OCI-LY1 (cell line): Measurements from ENCODE around the gene ZBTB7C.

Experiments
- H2AFZ ChIP-seq: fragments of 200-600 bp; sonication (generic), shearing (Covaris generic); 2 replicates; pipeline ENCODE4 v1.6.0; 2014; ENCODE audit warnings: antibody characterized with exemption, mild to moderate bottlenecking, low read length
- H3F3A ChIP-seq: fragments of 200-600 bp; sonication (generic), shearing (Covaris generic); 2 replicates; pipeline ENCODE4 v1.6.0; 2014; ENCODE audit warnings: mild to moderate bottlenecking, antibody characterized with exemption, low read length, moderate library complexity; ENCODE audit not compliant: insufficient read depth
- H3K27ac ChIP-seq: fragments of 200-600 bp; sonication (generic); 2 replicates; pipeline ENCODE4 v1.5.1; 2014; ENCODE audit warnings: low read length, mixed run types, mild to moderate bottlenecking, low read depth; ENCODE audit not compliant: poor library complexity, severe bottlenecking
- H3K27me3 ChIP-seq: fragments of 200-600 bp; sonication (generic); 2 replicates; pipeline ENCODE4 v1.6.0; 2014; ENCODE audit warnings: antibody characterized with exemption, mild to moderate bottlenecking, low read length, moderate library complexity; ENCODE audit not compliant: insufficient read depth
- H3K36me3 ChIP-seq: fragments of 200-600 bp; sonication (generic); 2 replicates; pipeline ENCODE4 v1.6.1; 2014; ENCODE audit warnings: mild to moderate bottlenecking, antibody characterized with exemption, low read length, moderate library complexity, mixed read lengths; ENCODE audit not compliant: insufficient read depth
- H3K4me1 ChIP-seq: fragments of 200-600 bp; sonication (generic); 2 replicates; pipeline ENCODE4 v1.5.1; 2014; ENCODE audit warnings: mild to moderate bottlenecking, low read length, moderate library complexity; ENCODE audit not compliant: insufficient read depth, severe bottlenecking
- H3K4me2 ChIP-seq: fragments of 200-600 bp; sonication (generic), shearing (Covaris generic); 2 replicates; pipeline ENCODE4 v1.6.1; 2014; ENCODE audit warnings: low read length
- H3K4me3 ChIP-seq: fragments of 200-600 bp; sonication (generic); 2 replicates; pipeline ENCODE4 v1.5.1; 2014; ENCODE audit warnings: low read length, low read depth, mild to moderate bottlenecking, mixed read lengths; ENCODE audit not compliant: poor library complexity, severe bottlenecking
- H3K79me2 ChIP-seq: fragments of 200-600 bp; shearing (Covaris generic); 2 replicates; pipeline ENCODE4 v1.6.1; 2016; ENCODE audit warnings: mixed run types, low read length, mixed read lengths; ENCODE audit not compliant: insufficient read depth
- H3K9ac ChIP-seq: fragments of 200-600 bp; sonication (generic), shearing (Covaris generic); 2 replicates; pipeline ENCODE4 v1.6.1; 2014; ENCODE audit warnings: mild to moderate bottlenecking, low read length, mixed read lengths
- H3K9me2 ChIP-seq: fragments of 200-600 bp; sonication (generic), shearing (Covaris generic); 2 replicates; pipeline ENCODE4 v1.6.1; 2014; ENCODE audit warnings: low read depth, mild to moderate bottlenecking, low read length, mixed read lengths
- H3K9me3 ChIP-seq: fragments of 200-600 bp; shearing (Covaris generic); 2 replicates; pipeline ENCODE4 v1.6.1; 2014; ENCODE audit warnings: low read length, mixed read lengths
- H4K20me1 ChIP-seq: fragments of 200-600 bp; sonication (generic), shearing (Covaris generic); 2 replicates; pipeline ENCODE4 v1.6.0; 2016; ENCODE audit warnings: mild to moderate bottlenecking, low read length; ENCODE audit not compliant: insufficient read depth
- CTCF ChIP-seq: fragments of 200-600 bp; sonication (generic), shearing (Covaris generic); IDR thresholded peaks from 2 replicates; pipeline ENCODE4 v1.5.1; 2017; ENCODE audit warnings: mild to moderate bottlenecking, antibody characterized with exemption, low read length, moderate library complexity, mixed read lengths
- EZH2 ChIP-seq: fragments of 200-600 bp; sonication (generic), shearing (Covaris generic); IDR thresholded peaks from 2 replicates; pipeline ENCODE4 v1.8.0; 2017; ENCODE audit warnings: borderline replicate concordance, mixed run types, mild to moderate bottlenecking, antibody characterized with exemption, low read length, moderate library complexity, mixed read lengths

The ZBTB7C gene

GRCh38 chr18:48000701-48001100 lies 408.5 kb downstream of the ZBTB7C start:
- Histone ChIP-seq H3K4me2 (no peak overlapping the region), H3K4me1 (no peaks in the 10 kb centered on the region), H3F3A (no peaks in the 10 kb centered on the region), H3K9me3 (peaks cover 13% of the 10 kb centered on the region), H3K79me2 (no peaks in the 10 kb centered on the region), H3K9me2 (no peaks in the 10 kb centered on the region), H3K9ac (no peak overlapping the region), H3K36me3 (no peaks in the 10 kb centered on the region; the same call in 1 of the 2 replicates), H3K4me3 (no peak overlapping the region), H3K27ac (no peak overlapping the region), H2AFZ (no peak overlapping the region), H3K27me3 (no peaks in the 10 kb centered on the region; the same call in 1 of the 2 replicates), H4K20me1 (no peaks in the 10 kb centered on the region)
- TF ChIP-seq CTCF (no peak), EZH2 (no peak)

GRCh38 chr18:47999801-48000248 lies 409.4 kb downstream of the ZBTB7C start:
- Histone ChIP-seq H3F3A (no peaks in the 10 kb centered on the region), H3K79me2 (no peaks in the 10 kb centered on the region), H3K9me3 (peaks cover 13% of the 10 kb centered on the region), H3K4me1 (no peaks in the 10 kb centered on the region), H3K36me3 (no peaks in the 10 kb centered on the region; the same call in 1 of the 2 replicates), H3K27ac (no peak overlapping the region), H3K27me3 (no peaks in the 10 kb centered on the region; the same call in 1 of the 2 replicates), H2AFZ (no peak overlapping the region), H3K4me2 (no peak overlapping the region), H3K4me3 (no peak overlapping the region), H3K9me2 (no peaks in the 10 kb centered on the region), H4K20me1 (no peaks in the 10 kb centered on the region), H3K9ac (no peak overlapping the region)
- no peak for TF ChIP-seq EZH2
- no peak for TF ChIP-seq CTCF

GRCh38 chr18:47997338-47997780 lies 411.8 kb downstream of the ZBTB7C start:
- no peaks in the 10 kb centered on the region; the same call in 1 of the 2 replicates for H3K36me3 ChIP-seq
- no peaks in the 10 kb centered on the region for H3K4me1 ChIP-seq

More at GRCh38 chr18:47997338-47997780, 411.8 kb downstream of the ZBTB7C start:
- Histone ChIP-seq H2AFZ (no peak overlapping the region), H3K27ac (no peak overlapping the region), H3K27me3 (no peaks in the 10 kb centered on the region; the same call in 1 of the 2 replicates), H4K20me1 (no peaks in the 10 kb centered on the region), H3F3A (no peaks in the 10 kb centered on the region), H3K4me2 (no peak overlapping the region), H3K9me3 (peaks cover 13% of the 10 kb centered on the region), H3K79me2 (no peaks in the 10 kb centered on the region), H3K9ac (no peak overlapping the region), H3K9me2 (no peaks in the 10 kb centered on the region), H3K4me3 (no peak overlapping the region)
- TF ChIP-seq CTCF (peak; percentile 55), EZH2 (no peak)
